ENCODE results near the gene RAVER2. TPM values are rescaled to one million over a fixed set of nuclear protein-coding genes. Genes with fewer than 3 reads are reported as not detected.

Gene RAVER2
- total and polyA plus RNA-seq, 2 experiments from 2014 or later: 10.8 to 24.0 TPM

GRCh38 chr1:64845831-64846425 is 101.1 kb downstream of the RAVER2 start:
- no peak for TF ChIP-seq CTCF (IDR thresholded peaks at IDR 0.05; ENCODE audit: low read depth, low read length)

GRCh38 chr1:64846573-64847430 is 101.9 kb downstream of the RAVER2 start:
- Histone ChIP-seq H3K36me3 (peaks cover 3% of the 10 kb centered on the region), H3K9me3 (ENCODE audit: low read depth) (no peaks in the 10 kb centered on the region), H3K27me3 (no peaks in the 10 kb centered on the region), H3K27ac (no peak overlapping the region), H3K4me3 (no peak overlapping the region), H3K4me1 (ENCODE audit: low read depth) (no peaks in the 10 kb centered on the region)
- no peak for TF ChIP-seq CTCF (IDR thresholded peaks at IDR 0.05; ENCODE audit: low read depth, low read length)
- DNase-seq (ENCODE audit: low read depth in 1 of 2, low spot score in 1 of 2): no peak

More at GRCh38 chr1:64845831-64846425, 101.1 kb downstream of the RAVER2 start:
- Histone ChIP-seq H3K9me3 (ENCODE audit: low read depth) (no peaks in the 10 kb centered on the region), H3K4me3 (no peak overlapping the region), H3K36me3 (peaks cover 3% of the 10 kb centered on the region), H3K4me1 (ENCODE audit: low read depth) (no peaks in the 10 kb centered on the region), H3K27me3 (no peaks in the 10 kb centered on the region), H3K27ac (no peak overlapping the region)
- DNase-seq (ENCODE audit: low read depth in 1 of 2, low spot score in 1 of 2): no peak

DNA sequence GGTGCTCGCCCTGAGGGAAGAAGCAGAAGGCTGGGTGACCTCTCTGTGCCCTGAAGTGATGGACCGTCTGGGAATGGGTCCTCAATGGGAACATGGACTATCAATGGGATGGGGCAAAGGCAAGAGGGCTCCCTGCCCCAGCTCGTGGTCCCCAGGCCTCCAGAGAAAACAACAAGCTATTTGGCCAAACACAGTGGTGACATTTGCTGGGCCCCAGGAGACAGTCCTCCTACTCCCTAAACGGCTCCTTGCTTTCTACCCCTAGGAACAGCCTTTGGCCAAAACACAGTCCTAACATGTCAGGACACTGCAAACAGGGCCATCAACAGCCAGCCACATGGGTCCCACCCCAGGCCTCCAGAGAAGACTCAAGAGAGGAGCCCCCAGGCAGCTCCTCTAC is 102.8 kb downstream of the RAVER2 start:
- no peaks in the 10 kb centered on the region for H3K9me3 ChIP-seq (ENCODE audit: low read depth)
- no peaks in the 10 kb centered on the region for H3K4me1 ChIP-seq (ENCODE audit: low read depth)
- no peak overlapping the region for H3K27ac ChIP-seq
- no peak for TF ChIP-seq CTCF (IDR thresholded peaks at IDR 0.05; ENCODE audit: low read depth, low read length)
- no peak for DNase-seq (ENCODE audit: low read depth in 1 of 2, low spot score in 1 of 2)
- peaks cover 3% of the 10 kb centered on the region for H3K36me3 ChIP-seq
- no peaks in the 10 kb centered on the region for H3K27me3 ChIP-seq
- H3K4me3 ChIP-seq: no peak overlapping the region

DNA sequence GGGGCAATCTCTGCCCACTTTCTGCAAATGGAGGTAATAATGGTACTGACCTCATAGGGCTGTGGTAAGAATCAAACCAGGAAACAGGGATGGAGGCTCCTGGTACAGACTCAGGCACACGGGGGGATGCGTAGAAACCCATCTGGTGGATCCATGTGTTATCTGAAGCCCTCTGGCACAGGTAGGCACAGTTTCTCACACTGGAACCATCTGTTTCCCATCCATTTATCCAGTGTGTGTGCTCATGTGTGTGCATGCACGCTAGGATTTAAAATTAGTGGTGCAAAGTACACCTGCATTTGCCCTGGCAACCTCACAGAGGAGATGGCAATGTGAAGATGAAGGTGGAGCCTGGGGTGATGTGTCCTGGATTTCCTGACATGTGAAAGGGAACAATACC is 103.3 kb downstream of the RAVER2 start:
- Histone ChIP-seq H3K4me1 (ENCODE audit: low read depth) (no peaks in the 10 kb centered on the region), H3K36me3 (peaks cover 2% of the 10 kb centered on the region), H3K4me3 (no peak overlapping the region), H3K9me3 (ENCODE audit: low read depth) (no peaks in the 10 kb centered on the region), H3K27ac (no peak overlapping the region), H3K27me3 (no peaks in the 10 kb centered on the region)
- TF ChIP-seq CTCF (IDR thresholded peaks at IDR 0.05; ENCODE audit: low read depth, low read length): no peak
- no peak for DNase-seq (ENCODE audit: low read depth in 1 of 2, low spot score in 1 of 2)

- Histone ChIP-seq H3K27ac (no peak overlapping the region), H3K36me3 (no peaks in the 10 kb centered on the region), H3K9me3 (ENCODE audit: low read depth) (no peaks in the 10 kb centered on the region), H3K27me3 (no peaks in the 10 kb centered on the region), H3K4me3 (no peak overlapping the region), H3K4me1 (ENCODE audit: low read depth) (no peaks in the 10 kb centered on the region)
- TF ChIP-seq CTCF (IDR thresholded peaks at IDR 0.05; ENCODE audit: low read depth, low read length): no peak
- no peak for DNase-seq (ENCODE audit: low read depth in 1 of 2, low spot score in 1 of 2)
Measured at GRCh38 chr1:64848803-64849202, 103.9 kb downstream of the RAVER2 start.

All from cardiac muscle cell (in vitro differentiated cells and primary cell).